HepG2 (cell line): ENCODE measurements around the gene NCCRP1. TPM values are rescaled to one million over a fixed set of nuclear protein-coding genes. Genes with fewer than 3 reads are reported as not detected.

ENCODE experiments used
- ATAC-seq: fragments of 200-7000 bp; cut with Tn5 transposase; 3 replicates; pipeline ENCODE4 v1.9.1; 2020; ENCODE audit warnings: mild to moderate bottlenecking, moderate library complexity
- BruUV-seq: library from RNA; stranded (reverse); fragments of 400-500 nt; replicated peaks from 2 replicates; lab custom pipeline; 2021; lab: Mats Ljungman, UMichigan
- CTCF ChIA-PET: fragments of 300-600 bp; formaldehyde crosslinking; extraction: SDS; loops from one replicate; lab custom pipeline; 2021; ENCODE audit warnings: low total read pairs, inconsistent platforms, low intra/inter-chr PET ratio; lab: Yijun Ruan, JAX
- POLR2A ChIA-PET: fragments of 350-600 bp; sonication (Branson Sonifier 250); formaldehyde crosslinking; loops from one replicate; lab custom pipeline; 2020; ENCODE audit warnings: antibody characterized with exemption, inconsistent platforms; lab: Yijun Ruan, JAX
- DNase-seq: peaks from one replicate; pipeline ENCODE4 v3.0.0-alpha.2; 2015; ENCODE audit warnings: low spot score
- FAIRE-seq: peaks from 3 replicates; lab custom pipeline; 2011; peaks lifted over from hg19 to GRCh38; lab: Jason Lieb, UNC
- H2AFZ ChIP-seq: one replicate; pipeline ENCODE4 v1.6.1; 2011; ENCODE audit warnings: low read length, inconsistent platforms
- H3K27ac ChIP-seq: fragments of 300-600 bp; 3 replicates; pipeline ENCODE4 v1.8.0; 2011; ENCODE audit warnings: mixed run types, mild to moderate bottlenecking, mixed read lengths, low read length, inconsistent platforms; ENCODE audit not compliant: insufficient read depth; ENCODE audit errors: extremely low read length
- H3K27me3 ChIP-seq, 2 experiments: fragments of 200-600 bp in 1 of 2; 2 replicates in 1 of 2; 3 replicates in 1 of 2; pipeline versions ENCODE4 v1.6.0 to v1.8.0; 2011; ENCODE audit warnings: low read length in 2 of 2, mild to moderate bottlenecking in 2 of 2, moderate library complexity in 2 of 2, inconsistent platforms in 1 of 2; ENCODE audit not compliant: insufficient read depth in 2 of 2, control insufficient read depth in 1 of 2
- H3K36me3 ChIP-seq, 2 experiments: fragments of 200-600 bp in 1 of 2; replicated peaks in 1 of 2; 2 replicates in 1 of 2; 3 replicates in 1 of 2; pipeline versions ENCODE4 v1.5.1 to v1.8.0; 2011; ENCODE audit warnings: low read length in 2 of 2, inconsistent platforms in 1 of 2; ENCODE audit not compliant: insufficient read depth in 2 of 2, control insufficient read depth in 1 of 2
- H3K4me1 ChIP-seq: 2 replicates; pipeline ENCODE4 v1.5.1; 2012; ENCODE audit warnings: low read length, inconsistent platforms; ENCODE audit not compliant: insufficient read depth
- H3K4me2 ChIP-seq: 2 replicates; pipeline ENCODE4 v1.6.0; 2011; ENCODE audit warnings: low read depth, low read length, inconsistent platforms
- H3K4me3 ChIP-seq, 3 experiments: fragments of 200-600 bp in 1 of 3; sonication (generic), shearing (Covaris generic) in 1 of 3; replicated peaks in 1 of 3; 2 replicates each; pipeline ENCODE4 v1.5.1; 2011 to 2016; ENCODE audit warnings: low read length in 3 of 3, inconsistent platforms in 2 of 3, low read depth in 2 of 3, mild to moderate bottlenecking in 2 of 3, control low read depth in 1 of 3, mixed read lengths in 1 of 3; ENCODE audit not compliant: insufficient read depth in 1 of 3
- H3K79me2 ChIP-seq: one replicate; pipeline ENCODE4 v1.6.1; 2011; ENCODE audit warnings: low read length, inconsistent platforms; ENCODE audit not compliant: insufficient read depth
- H3K9ac ChIP-seq: 2 replicates; pipeline ENCODE4 v1.6.0; 2011; ENCODE audit warnings: mild to moderate bottlenecking, low read depth, low read length, inconsistent platforms; ENCODE audit not compliant: insufficient read depth
- H3K9me3 ChIP-seq: 2 replicates; pipeline ENCODE4 v1.5.1; 2012; ENCODE audit warnings: mild to moderate bottlenecking, low read length
- H4K20me1 ChIP-seq: 2 replicates; pipeline ENCODE4 v1.6.0; 2011; ENCODE audit warnings: inconsistent platforms, mild to moderate bottlenecking, low read length, moderate library complexity; ENCODE audit not compliant: insufficient read depth
- DMAP1 ChIP-seq: IDR thresholded peaks from 2 replicates; pipeline ENCODE4 v1.6.1; 2016
- GPBP1L1 ChIP-seq: sonication (generic); formaldehyde crosslinking; IDR thresholded peaks from 2 replicates; pipeline ENCODE4 v1.5.0; 2020; ENCODE audit warnings: mild to moderate bottlenecking, missing genetic modification reagents
- HNRNPLL ChIP-seq: fragments of 200-400 bp; formaldehyde crosslinking; IDR thresholded peaks from 2 replicates; pipeline ENCODE4 v1.6.1; 2017; ENCODE audit warnings: mild to moderate bottlenecking, low read depth, low read length; ENCODE audit not compliant: poor library complexity, severe bottlenecking
- ZBTB7B ChIP-seq: sonication (generic); formaldehyde crosslinking; IDR thresholded peaks from 2 replicates; pipeline ENCODE4 v1.4.0; 2020; ENCODE audit warnings: missing genetic modification reagents
- ZNF512 ChIP-seq: sonication (generic); formaldehyde crosslinking; IDR thresholded peaks from 2 replicates; pipeline ENCODE4 v1.4.0; 2020; ENCODE audit warnings: mild to moderate bottlenecking, missing genetic modification reagents
- ZNF580 ChIP-seq: IDR thresholded peaks from 2 replicates; pipeline ENCODE4 v1.6.1; 2016; ENCODE audit warnings: low read depth, borderline replicate concordance
- WGBS: methylation state at CpG from one replicate; pipeline ENCODE4 v1.1.6; 2017; ENCODE audit warnings: low lambda C conversion rate; 5-methylcytosine and 5-hydroxymethylcytosine counted together
- in situ Hi-C: cut with HindIII; loops from 2 replicates; pipeline ENCODE4 v1.10.0; 2017; ENCODE audit warnings: low pct_unique_long_range_greater_than_20kb; ENCODE audit not compliant: extremely low pct_ligation_motif_present
- intact Hi-C: fragments of 100-400 bp; cut with micrococcal nuclease; formaldehyde crosslinking; loops from one replicate; pipeline ENCODE4 v1.10.0; 2022; ENCODE audit not compliant: unreplicated experiment
- polyA plus RNA-seq, 8 experiments: library from polyadenylated mRNA; depleted of rRNA in 3 of 8; stranded (reverse) in 7 of 8; unstranded in 1 of 8; fragments of >200 nt; fragmentation: Illumina TruSeq in 4 of 8; extraction: Trizol in 4 of 8; gene quantifications; 2 replicates each; pipeline versions ENCODE4 v1.2.1 to v1.2.3, GENCODE V29; 2011 to 2016; ENCODE audit warnings: low read depth in 4 of 8, missing spikeins in 1 of 8, mixed read lengths in 1 of 8; ENCODE audit not compliant: insufficient read depth in 1 of 8
- total RNA-seq, 5 experiments: library from RNA; depleted of rRNA; stranded (reverse); fragments of >200 nt; fragmentation: Illumina TruSeq; extraction: Trizol; gene quantifications; 2 replicates each; pipeline ENCODE4 v1.2.3, GENCODE V29; 2016; ENCODE audit warnings: low read depth in 1 of 5

NCCRP1 gene
- total and polyA plus RNA-seq, 2 of the 13 experiments (the other 11 are each of a cell fraction or from before 2014, with no cell fraction given): not detected

GRCh38 chr19:39163621-39164020 is 33.1 kb upstream of the NCCRP1 start:
- ChIA-PET CTCF (no interaction called here), POLR2A (no interaction called here)
- Histone ChIP-seq H3K79me2 (peaks cover 18% of the 10 kb centered on the region), H3K9ac (no peak overlapping the region), H3K4me3 (no peak overlapping the region), H3K27ac (no peak overlapping the region), H3K9me3 (no peaks in the 10 kb centered on the region), H2AFZ (no peak overlapping the region), H3K36me3 (peaks cover 0 to 9% of the 10 kb centered on the region in 2 experiments; a peak in 3 of 5 replicates), H3K4me2 (no peak overlapping the region), H3K27me3 (no peaks in the 10 kb centered on the region), H3K4me1 (peaks cover 46% of the 10 kb centered on the region), H4K20me1 (peaks cover 3% of the 10 kb centered on the region; the same call in 1 of the 2 replicates)
- TF ChIP-seq ZNF580: no peak
- no peak for TF ChIP-seq HNRNPLL
- no peak for TF ChIP-seq ZBTB7B (CRISPR knock-in tag)
- TF ChIP-seq DMAP1 (CRISPR knock-in tag): no peak
- no peak for TF ChIP-seq GPBP1L1 (CRISPR knock-in tag)
- no peak for TF ChIP-seq ZNF512 (CRISPR knock-in tag)
- DNase-seq (no peak), ATAC-seq (no peak), FAIRE-seq (no peak)
- BruUV-seq: no TSS peak
- in situ Hi-C loops (no loop called here), intact Hi-C loops (no loop called here)
- 89% methylated on average over 8 of the region's 9 CpGs for WGBS
